Stomach (tissue), 9 donors: ENCODE results near the gene TMEM178B. TPM values are rescaled to one million over a fixed set of nuclear protein-coding genes. Genes with fewer than 3 reads are reported as not detected.

Source experiments
- DNase-seq, 2 donors: peaks; one replicate each; pipeline versions ENCODE4 v3.0.0 to v3.0.0-alpha.2; 2013 to 2019
- H3K27ac ChIP-seq, 5 donors: fragments of 200-600 bp in 4 of 5; sonication (generic) in 4 of 5; one replicate each; pipeline ENCODE4 v1.5.1; 2013 to 2019; ENCODE audit warnings: mild to moderate bottlenecking in 1 of 5, moderate library complexity in 1 of 5
- H3K27me3 ChIP-seq, 3 donors: fragments of 200-600 bp; sonication (generic); one replicate each; pipeline ENCODE4 v1.5.1; 2017 to 2019; ENCODE audit warnings: mixed run types in 1 of 3
- H3K36me3 ChIP-seq, 4 donors: fragments of 200-600 bp; sonication (generic); 1 replicate in 3 of 4; 2 replicates in 1 of 4; pipeline ENCODE4 v1.5.1; 2016 to 2019
- H3K4me1 ChIP-seq, 4 donors: fragments of 200-600 bp; sonication (generic); one replicate each; pipeline ENCODE4 v1.5.1; 2016 to 2019
- H3K4me3 ChIP-seq, 4 donors: fragments of 200-600 bp; sonication (generic) in 3 of 4; one replicate each; pipeline ENCODE4 v1.5.1; 2016 to 2019; ENCODE audit warnings: mild to moderate bottlenecking in 1 of 4
- H3K9me3 ChIP-seq, 4 donors: fragments of 200-600 bp; sonication (generic); one replicate each; pipeline ENCODE4 v1.5.1; 2016 to 2019
- EP300 ChIP-seq: sonication (generic); formaldehyde crosslinking; IDR thresholded peaks from one replicate; pipeline ENCODE4 v1.6.1; 2017; ENCODE audit warnings: antibody characterized with exemption
- POLR2A ChIP-seq, 4 donors: fragments of 450-650 bp; IDR thresholded peaks; one replicate each; pipeline ENCODE4 v1.6.1; 2016; ENCODE audit warnings: antibody characterized with exemption in 4 of 4, control low read depth in 2 of 4, mild to moderate bottlenecking in 1 of 4, moderate library complexity in 1 of 4
- POLR2AphosphoS5 ChIP-seq, 3 donors: sonication (generic); formaldehyde crosslinking; IDR thresholded peaks; one replicate each; pipeline ENCODE4 v1.6.1; 2016; ENCODE audit warnings: antibody characterized with exemption in 3 of 3
- WGBS, 5 donors: extraction: QIAGEN DNeasy Blood & Tissue Kit in 3 of 5; methylation state at CpG; one replicate each; pipeline versions ENCODE4 v1.1.5 to v1.1.7; 2013 to 2018; 5-methylcytosine and 5-hydroxymethylcytosine counted together
- intact Hi-C: fragments of 100-400 bp; cut with DNase I; formaldehyde crosslinking; loops from one replicate; pipeline ENCODE4 v1.15.1; 2023; ENCODE audit warnings: low total_unique reads
- polyA plus RNA-seq, 3 donors: library from polyadenylated mRNA; stranded (reverse); fragments of 200-250 nt; gene quantifications; one replicate each; pipeline ENCODE4 v1.2.3, GENCODE V29; 2013
- total RNA-seq, 5 donors: library from RNA; depleted of rRNA; stranded (reverse); fragments of >200 nt; gene quantifications; one replicate each; pipeline versions ENCODE4 v1.1.0 to v1.2.3, GENCODE V29; 2014 to 2016
- TF ChIP-seq, protein P1 (sequence below), 7 experiments: fragments of 450-650 bp in 4 of 7; fragments of 200-600 bp in 3 of 7; sonication (generic) in 3 of 7; IDR thresholded peaks; one replicate each; pipeline ENCODE4 v1.5.1; 2016 to 2019; ENCODE audit warnings: antibody characterized with exemption in 7 of 7, control low read depth in 2 of 7, mild to moderate bottlenecking in 1 of 7
- donor health status: healthy with polysubstance abuse.
- donor health status: Bipolar disorder and iron deficiency.
- donor health status: healthy.

TMEM178B gene
- total and polyA plus RNA-seq, 8 donors: under 0.01 to 1.7 (median 0.15) TPM; not detected in 3

GRCh38 chr7:141262101-141263090 lies 188.5 kb downstream of the TMEM178B start:
- 76 to 79% (median 77%) methylated on average over 5 of the region's 5 CpGs for WGBS, 5 donors
- intact Hi-C loops: no loop called here
- Histone ChIP-seq H3K4me1 (no peaks in the 10 kb centered on the region), H3K36me3 (no peaks in the 10 kb centered on the region), H3K27ac (no peak overlapping the region), H3K27me3 (no peaks in the 10 kb centered on the region), H3K9me3 (peaks cover 0 to 28% (median 10%) of the 10 kb centered on the region in 4 donors), H3K4me3 (no peak overlapping the region)
- TF ChIP-seq POLR2AphosphoS5 (IDR thresholded peaks at IDR 0.05) (no peak), EP300 (no peak), POLR2A (IDR thresholded peaks at IDR 0.05) (no peak)
- TF ChIP-seq, protein P1, sequence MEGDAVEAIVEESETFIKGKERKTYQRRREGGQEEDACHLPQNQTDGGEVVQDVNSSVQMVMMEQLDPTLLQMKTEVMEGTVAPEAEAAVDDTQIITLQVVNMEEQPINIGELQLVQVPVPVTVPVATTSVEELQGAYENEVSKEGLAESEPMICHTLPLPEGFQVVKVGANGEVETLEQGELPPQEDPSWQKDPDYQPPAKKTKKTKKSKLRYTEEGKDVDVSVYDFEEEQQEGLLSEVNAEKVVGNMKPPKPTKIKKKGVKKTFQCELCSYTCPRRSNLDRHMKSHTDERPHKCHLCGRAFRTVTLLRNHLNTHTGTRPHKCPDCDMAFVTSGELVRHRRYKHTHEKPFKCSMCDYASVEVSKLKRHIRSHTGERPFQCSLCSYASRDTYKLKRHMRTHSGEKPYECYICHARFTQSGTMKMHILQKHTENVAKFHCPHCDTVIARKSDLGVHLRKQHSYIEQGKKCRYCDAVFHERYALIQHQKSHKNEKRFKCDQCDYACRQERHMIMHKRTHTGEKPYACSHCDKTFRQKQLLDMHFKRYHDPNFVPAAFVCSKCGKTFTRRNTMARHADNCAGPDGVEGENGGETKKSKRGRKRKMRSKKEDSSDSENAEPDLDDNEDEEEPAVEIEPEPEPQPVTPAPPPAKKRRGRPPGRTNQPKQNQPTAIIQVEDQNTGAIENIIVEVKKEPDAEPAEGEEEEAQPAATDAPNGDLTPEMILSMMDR (IDR thresholded peaks at IDR 0.05): no peak
- DNase-seq: peak in 1 of 2 donors; percentile 10

GRCh38 chr7:141263508-141263907 lies 189.6 kb downstream of the TMEM178B start:
- TF ChIP-seq, protein P1 (IDR thresholded peaks at IDR 0.05): no peak
- Histone ChIP-seq H3K27me3 (no peaks in the 10 kb centered on the region), H3K4me3 (no peak overlapping the region), H3K27ac (no peak overlapping the region), H3K4me1 (no peaks in the 10 kb centered on the region), H3K9me3 (peaks cover 0 to 20% (median 8%) of the 10 kb centered on the region in 4 donors), H3K36me3 (no peaks in the 10 kb centered on the region)
- no peak for DNase-seq
- 61 to 83% (median 79%) methylated on average over 2 of the region's 2 CpGs for WGBS, 5 donors
- intact Hi-C loops: no loop called here

DNA sequence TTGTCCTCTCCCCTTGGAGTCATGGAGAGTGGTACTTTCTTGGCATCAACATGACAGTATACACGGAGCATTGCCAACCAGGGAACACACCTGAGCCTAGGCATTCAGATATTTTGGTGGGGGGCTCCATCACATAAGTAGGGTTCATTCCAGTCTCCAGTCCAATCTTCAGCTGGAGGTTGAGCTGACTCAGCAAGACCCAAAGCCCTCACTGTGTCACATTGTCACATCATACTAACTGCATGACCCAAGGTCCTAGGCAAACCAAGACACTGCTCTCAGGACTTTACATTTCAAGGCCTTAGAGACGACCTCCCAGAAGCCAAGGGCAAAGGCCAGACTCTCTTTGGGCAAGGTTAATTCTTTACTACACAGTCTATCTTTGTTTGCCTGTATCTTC lies 190.1 kb downstream of the TMEM178B start:
- Histone ChIP-seq H3K9me3 (peaks cover 0 to 15% (median 6%) of the 10 kb centered on the region in 4 donors), H3K4me3 (no peak overlapping the region), H3K27me3 (no peaks in the 10 kb centered on the region), H3K4me1 (no peaks in the 10 kb centered on the region), H3K27ac (no peak overlapping the region), H3K36me3 (no peaks in the 10 kb centered on the region)
- DNase-seq: no peak
- TF ChIP-seq, protein P1 (IDR thresholded peaks at IDR 0.05): no peak
- TF ChIP-seq POLR2A (IDR thresholded peaks at IDR 0.05) (no peak), EP300 (no peak), POLR2AphosphoS5 (IDR thresholded peaks at IDR 0.05) (no peak)
- 40 to 62% (median 47%) methylated on average over 2 of the region's 2 CpGs for WGBS, 5 donors
- intact Hi-C loops: no loop called here

GRCh38 chr7:141264511-141264910 lies 190.6 kb downstream of the TMEM178B start:
- TF ChIP-seq POLR2A (IDR thresholded peaks at IDR 0.05): no peak
- TF ChIP-seq EP300: no peak
- TF ChIP-seq, protein P1 (IDR thresholded peaks at IDR 0.05): no peak
- TF ChIP-seq POLR2AphosphoS5 (IDR thresholded peaks at IDR 0.05): no peak
- no peaks in the 10 kb centered on the region for H3K36me3 ChIP-seq
- H3K9me3 ChIP-seq: peaks cover 0 to 10% (median 3%) of the 10 kb centered on the region in 4 donors
- no peaks in the 10 kb centered on the region for H3K27me3 ChIP-seq
- intact Hi-C loops: no loop called here
- no peak for DNase-seq
- H3K27ac ChIP-seq: no peak overlapping the region
- no peaks in the 10 kb centered on the region for H3K4me1 ChIP-seq
- no peak overlapping the region for H3K4me3 ChIP-seq
- WGBS, 5 donors: 76 to 90% (median 81%) methylated on average over 2 of the region's 2 CpGs
